Spleen (tissue), 7 donors: ENCODE measurements around the gene COL8A1.

Experiments used
- CTCF ChIP-seq, 11 experiments: fragments of 200-600 bp in 7 of 11; fragments of 450-650 bp in 4 of 11; sonication (generic) in 4 of 11; IDR thresholded peaks in 8 of 11; conservative IDR thresholded peaks in 3 of 11; 1 replicate in 7 of 11; 2 replicates in 4 of 11; pipeline versions ENCODE4 v1.4.0 to v1.8.0; 2016 to 2021; ENCODE audit warnings: antibody characterized with exemption in 11 of 11, inconsistent platforms in 4 of 11, mild to moderate bottlenecking in 1 of 11
- POLR2A ChIP-seq, 3 donors: fragments of 450-650 bp; IDR thresholded peaks; one replicate each; pipeline ENCODE4 v1.5.1; 2017; ENCODE audit warnings: antibody characterized with exemption in 3 of 3, mild to moderate bottlenecking in 1 of 3
- POLR2AphosphoS5 ChIP-seq, 3 donors: sonication (generic); formaldehyde crosslinking; IDR thresholded peaks; one replicate each; pipeline ENCODE4 v1.5.1; 2017; ENCODE audit warnings: antibody characterized with exemption in 3 of 3
- donor health status: DM: no; HTN: no; CAD: no; lungs with moderate emphysema.
- donor health status: DM: no; HTN: no; CAD: no.
- donor health status: DM: no; HTN: no; CAD: no.

GRCh38 chr3:99762901-99763300, 124.5 kb downstream of the COL8A1 start:
- TF ChIP-seq CTCF (IDR thresholded peaks at IDR 0.05 in 8 of 11, conservative IDR thresholded peaks at IDR 0.05 in 3 of 11) = no peak
- TF ChIP-seq POLR2A (IDR thresholded peaks at IDR 0.05) = no peak
- TF ChIP-seq POLR2AphosphoS5 (IDR thresholded peaks at IDR 0.05) = no peak
